IPS DF 4.7 (cell line): Measurements from ENCODE around the gene YWHAE.
"Not testable (repeated sequence)": the region's sequence is repeated elsewhere in the genome, so short reads cannot be mapped to it uniquely, and the experiment has no call there.

Source experiments
- DNase-seq: peaks from one replicate; pipeline ENCODE4 v3.0.0-alpha.2; 2013; ENCODE audit warnings: low spot score; ENCODE audit errors: extremely low read depth

Gene YWHAE

GRCh38 chr17:1329745-1330343 is 70.2 kb downstream of the YWHAE start:
- DNase-seq = no peak

- no peak for DNase-seq
Observed at GRCh38 chr17:1328437-1328836, 71.6 kb downstream of the YWHAE start.

- DNase-seq = no peak
Observed at GRCh38 chr17:1325766-1326165, 74.3 kb downstream of the YWHAE start.

- DNase-seq = no peak
Observed at GRCh38 chr17:1324201-1324771, 75.7 kb downstream of the YWHAE start.

DNA sequence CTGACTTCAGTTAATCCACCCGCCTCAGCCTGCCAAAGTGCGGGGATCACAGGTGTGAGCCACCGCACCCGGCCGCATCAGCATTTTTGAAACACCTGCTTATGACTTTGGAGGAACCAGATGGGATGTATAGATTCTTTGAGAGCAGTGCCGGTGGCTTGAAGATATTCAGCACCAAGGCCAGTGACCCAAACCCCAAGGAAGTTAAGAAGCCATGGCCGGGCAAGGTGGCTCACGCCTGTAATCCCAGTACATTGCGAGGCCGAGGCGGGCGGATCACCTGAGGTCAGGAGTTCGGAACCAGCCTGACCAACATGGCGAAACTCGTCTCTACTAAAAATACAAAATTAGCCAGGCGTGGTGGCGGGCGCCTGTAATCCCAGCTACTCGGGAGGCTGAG is 76.7 kb downstream of the YWHAE start:
- no peak for DNase-seq

DNA sequence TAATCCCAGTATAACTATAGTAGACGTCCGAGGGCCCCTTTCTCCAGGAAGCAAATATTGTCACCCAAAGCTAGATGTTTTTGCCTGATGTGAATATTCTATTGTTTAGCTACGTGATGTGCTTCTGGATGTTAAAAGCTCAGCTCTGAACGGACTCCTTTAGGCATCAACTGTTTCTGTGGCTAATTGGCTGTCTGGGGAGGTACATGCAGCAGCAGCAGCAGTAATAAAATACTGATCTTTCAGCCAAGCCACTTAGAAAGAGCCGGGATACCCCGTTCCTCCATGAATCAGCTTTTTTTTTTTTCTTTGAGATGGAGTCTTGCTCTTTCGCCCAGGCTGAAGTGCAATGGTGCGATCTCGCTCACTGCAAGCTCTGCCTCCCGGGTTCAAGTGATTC is 77.5 kb downstream of the YWHAE start:
- DNase-seq = no peak

- no peak for DNase-seq
Observed at GRCh38 chr17:1322014-1322428, 78.0 kb downstream of the YWHAE start.

DNA sequence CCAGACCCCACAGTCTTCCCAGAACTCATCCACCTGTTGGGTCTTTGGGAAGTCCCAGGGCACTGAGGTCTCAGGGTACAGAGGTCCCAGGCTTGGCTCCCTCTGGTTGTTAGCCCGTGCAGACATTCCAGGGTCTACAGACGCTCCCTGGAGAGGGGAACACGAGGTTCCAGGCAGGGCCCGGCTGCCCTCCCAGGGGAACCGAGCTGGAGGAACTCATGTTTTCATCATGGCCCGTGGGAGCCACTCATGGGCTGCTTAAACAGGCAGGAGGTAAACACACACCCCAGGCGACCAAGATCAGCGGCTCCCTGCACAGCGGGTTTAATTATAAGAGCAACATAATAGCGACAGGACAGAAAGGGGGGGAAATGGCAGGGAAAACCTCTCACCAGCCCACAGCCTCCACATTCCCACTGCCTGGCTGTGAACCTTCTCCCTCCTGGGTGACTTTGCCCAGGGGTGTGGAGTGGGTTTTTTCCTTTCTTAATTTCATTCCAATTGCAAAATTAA is 84.1 kb downstream of the YWHAE start:
- DNase-seq = no peak

DNA sequence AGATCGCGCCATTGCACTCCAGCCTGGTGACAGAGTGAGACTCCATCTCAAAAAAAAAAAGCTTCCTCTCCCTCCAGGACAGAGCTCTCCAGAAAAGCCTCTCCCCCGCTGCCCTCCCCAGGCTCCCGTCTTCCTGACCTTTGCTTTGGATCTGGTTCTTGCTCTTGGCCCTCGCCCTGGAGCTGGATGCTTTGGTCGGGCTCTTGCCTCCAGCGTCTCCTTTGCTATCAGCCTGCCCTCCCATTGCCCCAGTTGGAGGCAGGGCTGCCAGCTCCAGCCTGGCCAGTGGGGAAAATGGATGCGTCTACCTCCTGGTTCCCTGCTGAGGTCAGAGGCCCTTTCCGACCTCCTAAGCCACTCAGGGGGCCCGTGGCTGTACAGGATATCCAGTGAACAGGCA is 84.6 kb downstream of the YWHAE start:
- no peak for DNase-seq

DNA sequence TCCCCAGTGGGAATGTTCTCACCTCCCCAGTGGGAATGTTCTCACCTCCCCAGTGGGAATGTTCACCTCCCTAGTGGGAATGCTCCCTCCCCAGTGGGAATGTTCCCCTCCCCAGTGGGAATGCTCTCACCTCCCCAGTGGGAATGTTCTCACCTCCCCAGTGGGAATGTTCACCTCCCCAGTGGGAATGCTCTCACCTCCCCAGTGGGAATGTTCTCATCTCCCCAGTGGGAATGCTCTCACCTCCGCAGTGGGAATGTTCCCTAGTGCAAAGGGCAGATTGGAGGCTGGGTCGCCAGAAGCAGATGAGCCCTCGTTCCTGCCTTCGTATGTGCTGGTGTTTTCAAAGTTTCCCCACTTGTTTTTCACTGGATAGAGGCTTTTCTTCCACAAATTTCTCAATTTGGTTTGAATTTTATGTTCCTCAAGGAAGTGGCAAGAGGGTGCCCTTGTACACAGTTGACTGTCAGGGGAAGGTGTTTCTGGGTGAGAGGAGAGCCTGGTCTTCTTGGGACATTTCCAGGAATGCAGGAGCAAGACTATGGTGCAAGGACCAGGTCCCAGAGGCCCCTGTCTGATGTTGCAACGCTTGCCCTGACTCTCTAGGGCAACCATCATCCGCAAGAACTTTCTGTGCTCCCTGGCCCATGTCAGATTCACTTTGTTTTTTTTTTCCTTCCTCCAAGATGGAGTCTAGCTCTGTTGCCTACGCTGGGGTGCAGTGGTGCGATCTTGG is 86.6 kb downstream of the YWHAE start:
- no peak for DNase-seq

DNA sequence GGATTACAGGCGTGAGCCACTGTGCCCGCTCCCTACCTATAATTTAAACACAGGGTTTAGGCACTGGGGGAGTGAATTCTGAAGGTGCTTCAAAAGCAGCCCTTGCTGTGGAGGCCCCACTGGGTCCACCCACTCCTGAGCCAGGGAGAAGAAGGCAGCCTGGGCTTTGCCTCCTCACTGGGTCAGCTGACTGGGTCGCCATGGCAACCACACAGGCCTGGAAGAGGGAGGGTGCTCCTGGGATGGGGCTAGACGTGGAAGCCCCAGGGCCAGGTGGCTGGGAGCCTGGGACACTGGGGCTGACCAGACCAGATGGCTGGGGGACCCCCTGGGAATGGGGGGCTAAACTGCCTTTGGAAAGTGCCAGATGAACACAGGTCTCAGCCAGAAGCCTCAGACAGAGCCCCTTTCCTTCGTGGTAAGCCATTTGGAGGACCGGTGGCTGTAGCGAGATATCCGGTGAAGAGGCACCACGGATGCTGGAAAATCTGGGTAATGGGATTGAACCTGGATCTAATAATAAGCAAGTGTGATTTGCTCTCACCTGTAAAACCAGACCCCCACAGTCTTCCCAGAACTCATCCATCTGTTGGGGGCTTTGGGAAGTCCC is 87.7 kb downstream of the YWHAE start:
- DNase-seq = no peak

GRCh38 chr17:1307829-1308228 is 92.2 kb downstream of the YWHAE start:
- not testable (repeated sequence) for DNase-seq

DNA sequence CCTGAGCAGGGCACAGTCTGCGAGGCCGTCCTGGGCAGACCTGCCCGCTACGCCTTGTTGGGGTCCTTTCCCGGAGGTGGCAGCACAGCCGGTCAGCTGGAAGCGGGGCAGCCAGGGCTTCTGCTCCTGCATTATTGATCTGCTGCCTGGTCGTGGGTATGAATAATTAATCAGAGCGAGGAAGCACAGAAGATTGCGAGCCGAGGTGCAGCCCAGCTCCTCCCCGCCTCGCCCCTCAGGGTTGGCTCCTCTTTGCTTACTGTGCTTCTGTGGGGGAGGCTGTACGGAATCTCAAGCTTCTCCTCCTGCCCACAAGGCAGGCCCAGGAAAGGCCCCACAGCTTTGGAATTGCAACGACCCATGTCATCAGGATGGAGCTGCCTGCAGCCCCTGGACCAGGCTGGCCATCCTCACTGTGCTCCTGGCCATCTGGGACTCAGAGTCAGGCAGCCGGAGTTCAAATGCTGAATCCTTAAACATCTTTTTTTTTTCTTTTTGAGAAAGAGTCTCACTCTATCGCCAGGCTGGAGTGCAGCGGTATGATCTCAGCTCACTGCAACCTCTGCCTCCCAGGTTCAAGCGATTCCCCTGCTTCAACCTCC is 95.0 kb downstream of the YWHAE start:
- no peak for DNase-seq

DNA sequence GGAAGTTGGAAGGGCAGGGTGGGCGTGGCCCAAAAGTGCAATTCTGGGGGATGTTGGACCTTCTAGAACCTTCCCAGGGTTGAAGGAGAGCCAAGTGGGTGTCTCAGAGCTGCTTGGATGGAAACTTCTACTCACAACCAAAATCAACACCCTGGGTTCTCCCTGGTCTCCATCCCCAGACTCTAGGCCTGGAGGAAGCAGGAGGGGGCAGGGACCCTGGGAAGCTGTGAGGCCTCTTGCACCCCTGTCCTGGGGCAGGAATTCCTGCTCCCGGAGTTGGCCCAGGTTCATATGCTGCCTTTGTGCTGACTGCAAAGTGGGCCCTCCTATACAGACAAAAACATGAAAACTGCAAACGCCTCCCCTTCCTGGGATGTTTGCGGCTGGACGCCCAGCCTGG is 95.5 kb downstream of the YWHAE start:
- DNase-seq = no peak

GRCh38 chr17:1302761-1303160 is 97.3 kb downstream of the YWHAE start:
- DNase-seq = no peak

DNA sequence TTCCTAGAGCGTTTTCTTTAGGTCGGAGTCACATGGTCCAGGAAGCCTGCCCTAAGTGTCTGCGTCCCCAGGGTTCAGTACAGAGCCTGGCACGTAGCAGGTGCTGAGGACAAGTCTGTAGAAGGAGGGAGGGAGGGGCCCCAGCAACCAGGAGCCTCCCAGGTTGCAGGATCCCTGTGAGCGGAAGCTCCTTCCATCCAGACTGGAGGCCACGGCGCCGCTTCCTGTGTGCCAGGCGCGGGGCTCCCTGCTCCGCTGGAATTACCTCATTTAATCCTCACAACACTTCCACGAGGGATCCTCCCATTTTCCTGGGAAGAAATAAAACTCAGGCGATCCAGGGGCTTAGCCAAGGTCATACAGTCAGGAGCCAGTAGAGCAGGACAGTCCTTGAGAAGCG is 98.5 kb downstream of the YWHAE start:
- DNase-seq = no peak

DNA sequence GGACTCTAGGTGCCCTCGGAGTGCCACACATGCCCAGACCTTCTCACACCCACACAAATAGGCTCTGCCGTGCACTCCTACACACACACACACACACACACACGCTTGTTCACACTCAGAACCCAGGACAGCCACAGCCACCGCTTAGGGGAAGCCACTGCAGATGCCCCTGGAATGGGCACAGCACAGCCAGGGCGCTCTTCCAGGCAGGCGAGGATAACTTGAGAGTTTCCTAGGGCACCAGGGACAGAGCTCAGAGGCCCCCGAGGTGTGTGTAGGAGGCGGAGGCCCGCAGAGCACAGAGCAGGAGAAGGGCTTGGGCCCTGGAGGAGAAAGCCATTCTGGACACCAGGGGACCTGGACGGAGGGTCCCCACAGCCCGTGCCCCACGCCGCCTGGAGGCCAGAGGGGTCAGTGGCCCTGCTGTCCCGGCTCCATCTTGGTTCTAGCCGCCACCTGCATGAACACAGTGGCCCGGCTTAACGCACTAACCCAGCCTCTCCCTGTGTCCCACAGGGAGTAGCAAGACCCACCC is 99.6 kb downstream of the YWHAE start:
- DNase-seq = no peak

- no peak for DNase-seq
Observed at GRCh38 chr17:1299552-1300370, 100.3 kb downstream of the YWHAE start.

DNA sequence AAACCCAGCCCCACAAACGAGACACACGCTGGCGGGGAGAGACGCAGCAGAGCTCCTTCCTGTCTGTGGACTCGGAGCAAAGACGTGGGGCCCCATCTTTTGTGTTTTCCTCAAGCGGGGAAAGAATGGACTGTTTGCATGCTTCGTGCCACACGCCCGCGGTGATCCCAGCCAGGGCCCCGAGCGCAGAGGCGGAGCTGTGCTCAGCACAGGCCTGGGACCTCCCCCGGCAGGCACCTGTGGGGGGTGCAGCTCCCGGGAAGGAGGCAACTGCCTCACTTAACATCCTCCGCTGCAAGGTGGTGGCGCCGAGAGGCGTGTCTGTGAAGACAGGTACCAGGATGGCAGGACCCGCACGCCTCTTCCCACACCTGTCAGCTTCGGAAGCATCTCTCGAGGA is 101.4 kb downstream of the YWHAE start:
- DNase-seq = no peak
